Fibroblast of the aortic adventitia (primary cell): ENCODE data around the gene RASL12. TPM values are rescaled to one million over a fixed set of nuclear protein-coding genes. Genes with fewer than 3 reads are reported as not detected.

Experiments
- DNase-seq: peaks from one replicate; pipeline ENCODE4 v3.0.0-alpha.2; 2010; ENCODE audit warnings: low read depth
- H3K4me3 ChIP-seq: 2 replicates; pipeline ENCODE4 v1.5.1; 2011; ENCODE audit warnings: low read depth, mild to moderate bottlenecking, control low read depth, low read length, moderate library complexity
- total RNA-seq: library from RNA; depleted of rRNA; stranded (reverse); fragments of >200 nt; gene quantifications from 2 replicates; pipeline ENCODE4 v1.2.3, GENCODE V29; 2012; ENCODE audit warnings: low replicate concordance
- TF ChIP-seq, protein P1 (sequence below): IDR thresholded peaks from 2 replicates; pipeline ENCODE4 v1.5.1; 2011; ENCODE audit warnings: mild to moderate bottlenecking, low read length, control low read depth, inconsistent platforms; ENCODE audit not compliant: insufficient read depth

Gene RASL12
- total RNA-seq, 1 donor, result 1.9 TPM

DNA sequence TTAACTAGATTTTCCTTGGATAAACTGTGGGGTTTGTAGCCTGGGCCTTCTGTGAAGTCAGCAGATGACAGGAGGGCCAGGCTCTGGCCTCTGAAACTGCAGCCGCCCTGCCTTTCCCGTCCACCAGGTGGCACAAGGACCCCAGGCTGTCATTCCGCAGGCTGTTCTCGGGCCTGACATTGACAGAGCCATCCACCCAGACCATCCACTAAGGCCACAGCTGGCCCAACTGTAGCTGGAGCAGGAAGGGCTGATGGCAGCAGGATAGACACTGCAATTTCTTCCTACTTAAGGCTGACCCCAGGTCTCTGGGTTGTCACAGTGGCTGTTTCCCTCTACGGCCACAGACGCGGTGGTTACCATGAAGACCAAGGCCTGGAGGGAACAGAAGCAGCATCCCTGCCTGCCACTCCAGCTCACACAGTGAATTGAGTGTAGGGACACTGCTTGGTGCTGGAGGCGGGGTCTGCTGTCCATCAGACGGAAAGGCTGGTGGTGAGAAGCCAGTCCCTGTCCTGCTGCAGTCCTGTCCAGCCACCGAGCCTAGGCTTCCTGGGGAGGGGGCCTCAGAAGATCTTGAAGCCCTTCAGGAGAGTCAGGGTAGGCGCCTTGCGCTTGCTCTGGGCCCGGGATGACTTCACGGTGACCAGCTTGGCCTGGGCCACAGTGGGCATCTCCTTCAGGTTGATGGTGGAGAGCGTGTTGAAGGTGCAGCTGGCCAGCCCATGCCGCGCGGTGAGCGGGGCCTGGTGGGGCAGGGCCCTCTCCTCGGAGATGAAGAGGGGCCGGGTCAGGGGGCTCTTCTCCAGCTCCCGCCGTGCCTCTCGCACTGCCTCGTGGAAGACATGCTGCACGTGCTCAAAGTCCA, 13.2 kb downstream of the RASL12 start:
- TF ChIP-seq, protein P1, sequence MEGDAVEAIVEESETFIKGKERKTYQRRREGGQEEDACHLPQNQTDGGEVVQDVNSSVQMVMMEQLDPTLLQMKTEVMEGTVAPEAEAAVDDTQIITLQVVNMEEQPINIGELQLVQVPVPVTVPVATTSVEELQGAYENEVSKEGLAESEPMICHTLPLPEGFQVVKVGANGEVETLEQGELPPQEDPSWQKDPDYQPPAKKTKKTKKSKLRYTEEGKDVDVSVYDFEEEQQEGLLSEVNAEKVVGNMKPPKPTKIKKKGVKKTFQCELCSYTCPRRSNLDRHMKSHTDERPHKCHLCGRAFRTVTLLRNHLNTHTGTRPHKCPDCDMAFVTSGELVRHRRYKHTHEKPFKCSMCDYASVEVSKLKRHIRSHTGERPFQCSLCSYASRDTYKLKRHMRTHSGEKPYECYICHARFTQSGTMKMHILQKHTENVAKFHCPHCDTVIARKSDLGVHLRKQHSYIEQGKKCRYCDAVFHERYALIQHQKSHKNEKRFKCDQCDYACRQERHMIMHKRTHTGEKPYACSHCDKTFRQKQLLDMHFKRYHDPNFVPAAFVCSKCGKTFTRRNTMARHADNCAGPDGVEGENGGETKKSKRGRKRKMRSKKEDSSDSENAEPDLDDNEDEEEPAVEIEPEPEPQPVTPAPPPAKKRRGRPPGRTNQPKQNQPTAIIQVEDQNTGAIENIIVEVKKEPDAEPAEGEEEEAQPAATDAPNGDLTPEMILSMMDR, result peak; percentile 98
- no peak overlapping the region for H3K4me3 ChIP-seq
- DNase-seq, result peak; percentile 71

DNA sequence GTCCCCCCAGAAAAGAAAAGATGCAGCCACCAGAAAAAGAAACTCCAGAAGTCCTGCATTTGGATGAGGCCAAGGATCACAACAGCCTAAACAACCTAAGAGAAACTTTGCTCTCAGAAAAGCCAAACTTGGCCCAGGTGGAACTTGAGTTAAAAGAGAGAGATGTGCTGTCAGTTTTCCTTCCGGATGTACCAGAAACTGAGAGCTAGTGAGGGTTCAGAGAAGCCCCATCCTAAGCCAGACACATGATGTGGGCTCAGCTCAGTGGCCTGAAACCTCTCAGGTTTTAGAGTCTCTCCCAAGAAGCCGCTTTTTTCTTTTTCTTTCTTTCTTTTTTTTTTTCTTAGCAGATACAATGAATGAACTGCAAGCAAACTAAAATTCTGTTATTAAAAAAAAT, 14.8 kb downstream of the RASL12 start:
- TF ChIP-seq, protein P1, result no peak
- no peak for DNase-seq
- no peak overlapping the region for H3K4me3 ChIP-seq

DNA sequence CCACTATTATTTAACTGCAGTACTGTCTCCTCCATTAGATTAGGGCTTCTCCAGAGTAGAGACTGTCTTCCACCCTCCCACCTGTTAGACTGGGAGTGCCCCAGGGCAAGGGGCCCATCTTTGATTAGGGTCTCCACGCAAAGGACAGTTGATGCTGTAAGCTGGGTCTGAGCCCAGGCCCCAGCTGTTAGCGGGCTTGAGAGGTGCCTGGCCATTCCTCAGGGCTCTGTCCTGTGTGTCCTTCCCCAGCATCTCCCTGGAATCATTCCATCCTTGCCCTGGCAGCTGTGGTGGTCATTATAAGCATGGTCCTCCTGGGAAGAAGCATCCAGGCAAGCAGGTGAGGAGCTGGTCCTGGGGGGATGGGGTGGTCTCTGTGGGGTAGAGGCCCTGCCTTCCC, 16.5 kb downstream of the RASL12 start:
- TF ChIP-seq, protein P1, result no peak
- H3K4me3 ChIP-seq, result no peak overlapping the region
- DNase-seq, result no peak

DNA sequence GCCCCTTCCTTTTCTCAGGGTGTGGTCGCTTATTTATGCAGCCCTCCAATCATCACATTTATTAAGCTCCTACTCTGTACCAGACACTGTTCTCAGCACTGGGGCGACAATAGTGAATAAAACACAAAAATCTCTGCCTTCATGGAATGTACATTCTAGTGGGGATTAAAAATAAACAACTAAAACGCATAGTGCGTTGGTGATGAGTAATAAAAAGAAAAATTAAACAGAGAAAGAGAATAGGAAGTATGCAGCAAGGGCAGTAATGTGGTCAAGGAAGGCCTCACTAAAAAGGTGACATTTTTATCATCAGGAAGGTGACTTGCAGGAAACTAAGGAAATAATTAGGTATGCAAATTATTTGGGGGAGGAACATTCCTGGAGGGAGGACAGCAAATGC, 17.5 kb downstream of the RASL12 start:
- H3K4me3 ChIP-seq, result no peak overlapping the region
- TF ChIP-seq, protein P1, result no peak
- DNase-seq, result no peak

DNA sequence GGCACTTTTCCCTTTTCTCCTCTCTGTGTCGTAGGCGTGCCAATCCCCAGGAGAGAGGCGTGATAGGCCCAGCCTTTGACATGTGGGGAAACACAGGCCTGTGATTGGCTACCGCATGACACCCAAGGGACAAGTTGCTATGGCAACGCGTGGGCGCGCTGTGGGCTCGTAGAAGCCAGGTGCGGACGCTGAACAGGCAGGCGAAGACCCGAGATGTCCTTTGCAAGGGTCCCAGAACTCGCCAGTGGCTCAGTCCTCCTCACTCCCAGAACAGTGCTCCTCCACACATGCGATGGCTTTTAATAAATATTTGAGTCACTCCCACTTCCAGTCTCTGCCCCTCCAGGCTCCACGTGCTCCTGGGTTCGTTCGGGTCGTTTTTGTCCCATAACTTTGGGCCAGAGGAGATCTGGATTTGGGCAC, 18.4 kb downstream of the RASL12 start:
- DNase-seq, result peak; percentile 86
- H3K4me3 ChIP-seq, result peak overlapping the region; percentile 57
- TF ChIP-seq, protein P1, result no peak

DNA sequence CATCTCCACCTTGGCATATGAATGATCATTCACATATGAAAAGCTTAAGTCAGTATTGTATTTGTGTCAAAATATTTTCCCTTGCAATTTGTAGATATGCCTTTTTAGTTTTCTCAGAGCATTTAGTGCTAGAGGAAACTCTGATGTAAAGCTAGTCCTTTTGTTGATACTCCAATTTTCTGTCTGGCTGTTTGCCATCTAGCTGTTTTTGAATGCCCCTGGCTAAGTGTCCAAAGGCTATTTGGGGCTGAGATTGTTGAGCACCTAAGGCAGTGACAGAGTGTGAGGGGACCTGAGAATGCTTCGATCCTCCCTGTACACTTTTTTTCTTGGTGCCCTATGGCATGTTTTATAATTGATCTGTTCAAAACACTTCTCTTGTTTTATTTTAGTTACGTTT, 19.6 kb downstream of the RASL12 start:
- H3K4me3 ChIP-seq, result no peak overlapping the region
- no peak for DNase-seq
- TF ChIP-seq, protein P1, result no peak
